Common myeloid progenitor, CD34-positive (primary cell): ENCODE measurements around the gene CYTH1.

Source experiments
- CTCF ChIA-PET: fragments of 350-600 bp; sonication (Branson Sonifier 250); formaldehyde crosslinking; loops from one replicate; lab custom pipeline; 2021; ENCODE audit warnings: antibody characterized with exemption; lab: Charles Lee
- POLR2A ChIA-PET: fragments of 350-600 bp; sonication (Branson Sonifier 250); formaldehyde crosslinking; loops from one replicate; lab custom pipeline; 2021; ENCODE audit warnings: antibody characterized with exemption; lab: Charles Lee
- DNase-seq, 3 donors: peaks; one replicate each; pipeline versions ENCODE4 v3.0.0 to v3.0.0-alpha.2; 2013
- H3K27ac ChIP-seq, 2 experiments: 1 replicate in 1 of 2; 2 replicates in 1 of 2; pipeline ENCODE4 v1.7.0; 2013; ENCODE audit warnings: inconsistent platforms in 2 of 2, low read length in 2 of 2, mild to moderate bottlenecking in 2 of 2, low read depth in 1 of 2, moderate library complexity in 1 of 2; ENCODE audit not compliant: severe bottlenecking in 2 of 2, insufficient read depth in 1 of 2, poor library complexity in 1 of 2
- H3K27me3 ChIP-seq, 5 experiments: replicated peaks in 2 of 5; 1 replicate in 3 of 5; 2 replicates in 2 of 5; pipeline versions ENCODE4 v1.6.1 to v1.7.0; 2013; ENCODE audit warnings: low read length in 4 of 5, mild to moderate bottlenecking in 2 of 5, moderate library complexity in 2 of 5, inconsistent platforms in 1 of 5; ENCODE audit not compliant: insufficient read depth in 5 of 5, control insufficient read depth in 4 of 5
- H3K36me3 ChIP-seq, 4 experiments: 1 replicate in 2 of 4; 2 replicates in 2 of 4; pipeline versions ENCODE4 v1.6.1 to v1.7.0; 2013; ENCODE audit warnings: low read length in 3 of 4, control low read depth in 1 of 4, mild to moderate bottlenecking in 1 of 4; ENCODE audit not compliant: control insufficient read depth in 4 of 4, insufficient read depth in 4 of 4
- H3K4me1 ChIP-seq, 4 experiments: 1 replicate in 3 of 4; 2 replicates in 1 of 4; pipeline versions ENCODE4 v1.6.1 to v1.7.1; 2013; ENCODE audit warnings: low read length in 3 of 4, mild to moderate bottlenecking in 3 of 4, control low read depth in 1 of 4, inconsistent platforms in 1 of 4, moderate library complexity in 1 of 4; ENCODE audit not compliant: control insufficient read depth in 4 of 4, insufficient read depth in 4 of 4; ENCODE audit errors: control extremely low read depth in 1 of 4
- H3K4me3 ChIP-seq, 7 experiments: 1 replicate in 4 of 7; 2 replicates in 3 of 7; pipeline versions ENCODE4 v1.5.1 to v1.7.0; 2013; ENCODE audit warnings: mild to moderate bottlenecking in 7 of 7, low read length in 6 of 7, moderate library complexity in 6 of 7, inconsistent platforms in 2 of 7, low read depth in 2 of 7, control low read depth in 1 of 7; ENCODE audit not compliant: insufficient read depth in 4 of 7, control insufficient read depth in 1 of 7; ENCODE audit errors: extremely low read depth in 1 of 7
- H3K9me3 ChIP-seq, 5 experiments: 1 replicate in 4 of 5; 2 replicates in 1 of 5; pipeline versions ENCODE4 v1.6.1 to v1.7.1; 2013; ENCODE audit warnings: low read length in 4 of 5, mild to moderate bottlenecking in 2 of 5, inconsistent platforms in 1 of 5, low read depth in 1 of 5, moderate library complexity in 1 of 5; ENCODE audit not compliant: control insufficient read depth in 4 of 5, insufficient read depth in 2 of 5; ENCODE audit errors: control extremely low read depth in 1 of 5
- WGBS: methylation state at CpG from one replicate; pipeline ENCODE4 v1.1.5; 2013; ENCODE audit not compliant: insufficient coverage; 5-methylcytosine and 5-hydroxymethylcytosine counted together

The CYTH1 gene

DNA sequence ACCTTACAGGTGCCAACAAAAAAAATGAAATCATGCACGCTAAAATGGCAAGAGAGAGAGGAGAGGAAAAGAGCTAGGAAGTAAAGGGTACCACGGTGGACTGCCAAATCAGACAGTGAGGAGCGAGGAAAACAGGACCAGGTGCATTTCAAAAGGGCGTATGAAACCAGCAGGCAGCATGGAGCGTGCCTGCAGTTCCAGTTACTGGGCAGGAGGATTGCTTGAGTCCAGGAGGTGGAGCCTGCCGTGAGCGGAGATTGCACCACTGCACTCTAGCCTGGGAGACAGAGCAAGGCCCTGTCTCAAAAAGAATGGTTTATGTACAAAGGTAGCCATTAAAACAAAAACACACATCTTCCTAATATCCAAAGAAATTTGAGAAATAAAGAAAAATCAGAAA is 42.2 kb upstream of the CYTH1 start:
- peaks cover 18 to 94% (median 66%) of the 10 kb centered on the region in 4 experiments for H3K36me3 ChIP-seq
- H3K4me3 ChIP-seq = no peak overlapping the region
- H3K27ac ChIP-seq = no peak overlapping the region
- H3K4me1 ChIP-seq = peaks cover 3 to 15% (median 12%) of the 10 kb centered on the region in 4 experiments
- no peaks in the 10 kb centered on the region for H3K27me3 ChIP-seq
- CTCF ChIA-PET = interaction anchor here (1.2 to 1.9 kb wide), 2 partner anchors 16 to 18 kb away, joined by 3 to 4 read pairs; no protein-coding TSS in a partner anchor
- H3K9me3 ChIP-seq = no peaks in the 10 kb centered on the region
- 98% methylated on average over 5 of the region's 7 CpGs for WGBS
- POLR2A ChIA-PET = no interaction called here
- DNase-seq = no peak

DNA sequence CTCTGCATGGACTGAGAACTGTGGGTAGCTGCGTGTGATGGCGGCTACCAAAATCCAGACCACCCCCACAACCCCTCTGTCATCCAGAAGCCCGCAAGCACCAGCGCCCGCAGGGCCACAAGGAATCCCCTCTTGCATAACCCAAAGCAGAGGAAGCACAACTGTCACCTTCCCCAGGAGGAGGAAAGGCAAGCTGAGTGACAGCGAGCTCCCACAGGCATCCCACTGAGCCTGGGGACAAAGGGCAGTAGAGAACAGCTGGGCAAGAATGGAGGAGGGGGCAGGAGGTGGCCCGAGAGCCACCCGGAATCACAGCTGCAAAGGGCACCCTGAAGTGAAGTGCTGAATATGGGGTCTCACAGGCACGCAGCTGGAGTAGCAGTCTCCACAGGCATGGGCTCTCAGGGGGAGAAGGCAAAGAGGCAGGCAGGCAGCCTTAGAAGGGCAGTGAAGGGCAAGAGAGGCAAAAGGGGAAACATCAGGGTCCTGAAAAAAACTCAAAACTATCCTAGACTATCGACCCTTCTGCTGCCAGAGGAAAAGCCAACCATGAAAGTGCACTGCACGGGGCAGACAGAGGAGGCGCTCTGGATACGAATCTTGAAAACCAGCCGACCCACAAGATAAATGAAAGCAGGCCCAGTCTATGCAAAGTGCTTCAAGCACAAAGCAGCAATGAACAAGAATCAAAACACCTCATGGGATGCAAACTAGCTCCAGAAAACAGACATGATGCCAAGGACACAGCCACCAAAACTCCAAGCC is 41.4 kb upstream of the CYTH1 start:
- CTCF ChIA-PET = interaction anchor here (1.0 to 1.9 kb wide), 4 partner anchors 10 to 19 kb away, joined by 3 to 4 read pairs (median 4); no protein-coding TSS in a partner anchor
- no peaks in the 10 kb centered on the region for H3K27me3 ChIP-seq
- no peaks in the 10 kb centered on the region for H3K9me3 ChIP-seq
- H3K27ac ChIP-seq = no peak overlapping the region
- POLR2A ChIA-PET = no interaction called here
- DNase-seq = no peak
- WGBS = 100% methylated on average over 7 of the region's 14 CpGs
- H3K36me3 ChIP-seq = peaks cover 17 to 90% (median 60%) of the 10 kb centered on the region in 4 experiments
- H3K4me1 ChIP-seq = peaks cover 7 to 21% (median 20%) of the 10 kb centered on the region in 4 experiments
- no peak overlapping the region for H3K4me3 ChIP-seq

DNA sequence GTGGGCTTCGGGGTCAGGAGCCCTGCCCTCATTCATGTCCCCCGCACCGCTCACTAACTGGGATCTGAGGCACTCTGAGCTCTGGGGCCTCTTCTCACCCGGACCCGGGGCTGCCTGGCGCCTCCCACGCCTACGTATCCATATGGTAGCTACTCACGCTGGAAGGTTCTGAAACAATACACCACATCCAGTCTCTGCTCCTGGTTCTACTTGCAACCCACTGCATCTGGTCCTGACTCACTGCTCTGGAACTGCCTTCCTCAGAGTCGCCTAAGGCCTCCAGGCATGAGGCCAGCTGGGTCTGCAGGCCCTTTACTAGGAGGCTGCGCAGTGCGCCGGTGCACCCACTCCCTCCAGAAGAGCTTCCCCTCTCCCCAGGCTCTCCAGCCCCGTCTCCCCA is 40.5 kb upstream of the CYTH1 start:
- CTCF ChIA-PET = interaction anchor here (0.7 to 1.9 kb wide), 3 partner anchors 11 to 23 kb away, joined by 3 to 4 read pairs (median 4); no protein-coding TSS in a partner anchor
- no peak overlapping the region for H3K27ac ChIP-seq
- no peaks in the 10 kb centered on the region for H3K27me3 ChIP-seq
- H3K36me3 ChIP-seq = peaks cover 13 to 89% (median 59%) of the 10 kb centered on the region in 4 experiments
- 98% methylated on average over 14 of the region's 14 CpGs for whole genome bisulfite sequencing
- POLR2A ChIA-PET = no interaction called here
- peaks cover 16 to 30% (median 28%) of the 10 kb centered on the region in 4 experiments for H3K4me1 ChIP-seq
- H3K9me3 ChIP-seq = no peaks in the 10 kb centered on the region
- H3K4me3 ChIP-seq = no peak overlapping the region
- no peak for DNase-seq

DNA sequence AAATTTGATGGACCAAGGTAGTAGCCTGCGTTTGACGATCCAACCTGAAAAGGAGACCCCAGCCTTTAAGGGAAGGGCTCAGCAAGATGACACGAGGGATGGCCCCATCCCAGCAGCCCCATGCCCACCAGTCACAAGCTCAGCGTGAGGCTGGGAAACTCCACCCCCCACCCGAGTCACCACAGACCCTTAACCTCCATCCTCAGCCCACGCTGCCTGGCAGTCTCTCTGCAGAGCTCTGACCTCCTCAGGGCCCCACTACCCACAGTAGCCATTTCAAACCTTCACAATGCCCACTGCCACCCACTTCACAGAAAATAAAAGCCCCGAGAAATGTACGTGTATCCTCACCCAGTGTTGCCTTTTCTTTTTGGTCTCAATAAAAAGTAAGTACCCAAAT is 39.9 kb upstream of the CYTH1 start:
- no peak for DNase-seq
- Histone ChIP-seq H3K9me3 (no peaks in the 10 kb centered on the region), H3K36me3 (peaks cover 10 to 88% (median 58%) of the 10 kb centered on the region in 4 experiments), H3K4me3 (no peak overlapping the region), H3K4me1 (peaks cover 16 to 36% (median 30%) of the 10 kb centered on the region in 4 experiments), H3K27ac (no peak overlapping the region), H3K27me3 (no peaks in the 10 kb centered on the region)
- 99% methylated on average over 7 of the region's 8 CpGs for WGBS
- CTCF ChIA-PET = interaction anchor here (0.6 to 1.5 kb wide), 3 partner anchors 12 to 44 kb away, joined by 3 to 4 read pairs (median 3); no protein-coding TSS in a partner anchor
- POLR2A ChIA-PET = interaction anchor here (0.5 kb wide), 1 partner anchor 32 kb away, joined by 3 read pairs; no protein-coding TSS in a partner anchor

DNA sequence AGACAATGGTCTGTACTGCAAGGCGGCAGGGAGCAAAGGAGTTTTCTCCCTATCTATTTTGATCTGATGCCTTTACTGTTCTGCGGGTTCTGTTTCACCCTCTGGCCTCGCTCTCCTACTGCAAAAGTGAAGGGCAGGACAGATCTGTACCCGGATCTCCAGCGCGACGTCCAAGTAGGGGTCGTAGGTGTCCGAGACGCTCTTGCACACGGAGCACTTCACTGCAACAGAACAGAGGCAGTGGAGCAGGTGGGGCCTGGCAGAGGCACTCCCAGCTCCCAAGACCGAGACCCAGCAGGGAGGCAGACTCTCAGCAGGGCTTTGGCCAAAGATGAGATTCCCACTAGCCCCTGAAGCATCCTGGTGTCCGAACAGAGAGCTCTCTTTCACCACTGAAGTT is 38.8 kb upstream of the CYTH1 start:
- Histone ChIP-seq H3K4me3 (no peak overlapping the region), H3K27ac (no peak overlapping the region), H3K27me3 (no peaks in the 10 kb centered on the region), H3K36me3 (peaks cover 11 to 84% (median 58%) of the 10 kb centered on the region in 4 experiments), H3K4me1 (peaks cover 19 to 41% (median 33%) of the 10 kb centered on the region in 4 experiments), H3K9me3 (no peaks in the 10 kb centered on the region)
- no peak for DNase-seq
- POLR2A ChIA-PET = no interaction called here
- CTCF ChIA-PET = no interaction called here
- 89% methylated on average over 13 of the region's 13 CpGs for WGBS

DNA sequence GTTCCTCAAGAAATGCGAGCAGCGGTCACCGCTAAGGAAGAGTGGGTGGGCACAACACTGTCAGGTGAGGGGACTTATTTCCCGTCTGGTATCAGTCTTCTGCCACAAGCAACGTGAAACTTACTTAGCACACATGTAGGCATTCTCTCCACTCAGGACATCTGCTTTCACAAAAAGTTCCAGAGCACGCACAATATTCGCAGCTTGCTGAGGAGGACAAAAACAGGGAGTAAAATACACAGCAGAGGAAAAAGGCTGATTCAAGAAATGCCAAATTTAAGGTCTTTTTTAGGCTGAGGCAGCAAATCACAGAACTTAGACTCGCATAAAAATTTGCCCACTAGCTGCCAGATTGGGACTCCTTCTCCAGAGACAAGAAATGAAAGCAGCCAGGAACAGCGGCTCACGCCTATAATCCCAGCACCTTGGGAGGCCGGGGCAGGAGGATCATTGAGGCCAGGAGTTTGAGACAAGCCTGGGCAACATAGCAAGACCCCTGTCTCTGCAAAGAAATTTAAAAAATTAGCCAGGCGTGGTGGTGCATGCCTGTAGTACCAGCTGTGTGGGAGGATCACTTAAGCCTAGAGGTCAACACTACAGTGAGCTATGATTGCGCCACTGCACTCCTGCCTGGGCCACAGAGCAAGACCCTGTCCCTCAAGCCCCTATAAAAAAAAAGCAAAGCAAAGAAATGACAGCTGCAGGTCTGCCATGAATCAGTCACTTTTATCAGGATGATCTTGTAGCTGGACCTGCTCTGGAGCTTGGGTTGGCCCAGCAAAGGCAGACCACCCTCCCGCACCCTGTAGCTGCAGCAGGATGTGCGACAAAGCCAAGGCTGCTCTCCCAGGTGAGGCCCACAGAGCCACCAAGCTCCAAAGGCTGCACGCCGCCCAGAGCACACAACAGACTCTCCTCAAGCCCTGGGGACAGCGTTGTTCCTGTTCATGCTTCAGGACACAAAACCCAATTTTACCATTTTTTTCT is 38.0 kb upstream of the CYTH1 start:
- H3K4me3 ChIP-seq = peak overlapping the region in 1 of 7 experiments; percentile 55
- no peak for DNase-seq
- peak overlapping the region in 1 of 2 experiments; percentile 79 for H3K27ac ChIP-seq
- H3K36me3 ChIP-seq = peaks cover 16 to 84% (median 59%) of the 10 kb centered on the region in 4 experiments
- 94% methylated on average over 14 of the region's 18 CpGs for WGBS
- no peaks in the 10 kb centered on the region for H3K9me3 ChIP-seq
- H3K4me1 ChIP-seq = peaks cover 19 to 41% (median 33%) of the 10 kb centered on the region in 4 experiments
- ChIA-PET POLR2A (no interaction called here), CTCF (interaction anchor here (1.2 to 2.5 kb wide), 5 partner anchors 11 to 112 kb away, joined by 3 to 14 read pairs (median 6); partner anchors contain the start of gene USP36)
- H3K27me3 ChIP-seq = no peaks in the 10 kb centered on the region
